Glomerular endothelial cell (primary cell): ENCODE results near the gene BCAS1. TPM values are rescaled to one million over a fixed set of nuclear protein-coding genes. Genes with fewer than 3 reads are reported as not detected.

Source experiments
- DNase-seq: peaks from one replicate; pipeline ENCODE4 v3.0.0-alpha.2; 2011; ENCODE audit warnings: low read depth, low spot score; ENCODE audit errors: extremely low read depth
- total RNA-seq: library from RNA; depleted of rRNA; stranded (reverse); fragments of >200 nt; gene quantifications from 2 replicates; pipeline ENCODE4 v1.2.3, GENCODE V29; 2015

Gene BCAS1
- total RNA-seq, 1 donor from 2014 or later = not detected

GRCh38 chr20:53894707-53895384 lies 175.5 kb downstream of the BCAS1 start:
- DNase-seq = no peak

Other genes starting within 250 kb of the BCAS1 start
- gene CYP24A1, start 103.4 kb upstream of the BCAS1 start, total RNA-seq = not detected in 2 replicates
- 56.6 and 78.3 TPM in 2 replicates for gene PFDN4, start 137.5 kb upstream of the BCAS1 start, total RNA-seq